SKM-1 (cell line): ENCODE results near the gene FAF1.

Experiments used
- DNase-seq: peaks from one replicate; lab custom pipeline; 2025; ENCODE audit not compliant: unreplicated experiment; lab: John Stamatoyannopoulos, UW

FAF1 gene

GRCh38 chr1:50705041-50705440, 255.0 kb downstream of the FAF1 start:
- no peak for DNase-seq

- peak; percentile 21 for DNase-seq
Observed at GRCh38 chr1:50704126-50704525, 255.9 kb downstream of the FAF1 start.

- DNase-seq = no peak
Observed at GRCh38 chr1:50703240-50703639, 256.8 kb downstream of the FAF1 start.

GRCh38 chr1:50702395-50702794, 257.7 kb downstream of the FAF1 start:
- DNase-seq = no peak

- DNase-seq = no peak
Observed at GRCh38 chr1:50701706-50702317, 258.3 kb downstream of the FAF1 start.

- DNase-seq = no peak
Observed at GRCh38 chr1:50700621-50701020, 259.4 kb downstream of the FAF1 start.

- DNase-seq = no peak
Observed at GRCh38 chr1:50700214-50700613, 259.9 kb downstream of the FAF1 start.

- DNase-seq = no peak
Observed at GRCh38 chr1:50699795-50700194, 260.3 kb downstream of the FAF1 start.

- DNase-seq = no peak
Observed at GRCh38 chr1:50697440-50698421, 262.3 kb downstream of the FAF1 start.

- no peak for DNase-seq
Observed at GRCh38 chr1:50693829-50694228, 266.2 kb downstream of the FAF1 start.

GRCh38 chr1:50684185-50684584, 275.9 kb downstream of the FAF1 start:
- no peak for DNase-seq

GRCh38 chr1:50681931-50682330, 278.1 kb downstream of the FAF1 start:
- no peak for DNase-seq

GRCh38 chr1:50667710-50668356, 292.2 kb downstream of the FAF1 start:
- no peak for DNase-seq

GRCh38 chr1:50667272-50667671, 292.8 kb downstream of the FAF1 start:
- no peak for DNase-seq

GRCh38 chr1:50666849-50667248, 293.2 kb downstream of the FAF1 start:
- DNase-seq = no peak

GRCh38 chr1:50665413-50665812, 294.7 kb downstream of the FAF1 start:
- no peak for DNase-seq

GRCh38 chr1:50661626-50662025, 298.4 kb downstream of the FAF1 start:
- DNase-seq = no peak

GRCh38 chr1:50659107-50659662, 300.9 kb downstream of the FAF1 start:
- no peak for DNase-seq

GRCh38 chr1:50658459-50659076, 301.5 kb downstream of the FAF1 start:
- no peak for DNase-seq

- DNase-seq = no peak
Observed at GRCh38 chr1:50656931-50657330, 303.1 kb downstream of the FAF1 start.
